Liver (tissue), 9 donors: Measurements from ENCODE around the gene DCTN4. TPM values are rescaled to one million over a fixed set of nuclear protein-coding genes. Genes with fewer than 3 reads are reported as not detected.

Experiments
- DNase-seq: peaks from one replicate; pipeline ENCODE4 v3.0.0-alpha.2; 2017; ENCODE audit warnings: low spot score
- H3K27ac ChIP-seq, 2 donors: one replicate each; pipeline ENCODE4 v1.7.0; 2013; ENCODE audit warnings: inconsistent platforms in 2 of 2, low read length in 2 of 2, control low read depth in 1 of 2, low read depth in 1 of 2, mild to moderate bottlenecking in 1 of 2
- H3K27me3 ChIP-seq, 4 donors: one replicate each; pipeline versions ENCODE4 v1.6.1 to v1.7.0; 2013; ENCODE audit warnings: low read length in 3 of 4, inconsistent platforms in 1 of 4, mild to moderate bottlenecking in 1 of 4, moderate library complexity in 1 of 4; ENCODE audit not compliant: control insufficient read depth in 4 of 4, insufficient read depth in 4 of 4
- H3K36me3 ChIP-seq, 4 donors: one replicate each; pipeline versions ENCODE4 v1.6.1 to v1.7.0; 2013; ENCODE audit warnings: low read length in 3 of 4, mild to moderate bottlenecking in 3 of 4, low read depth in 1 of 4, moderate library complexity in 1 of 4; ENCODE audit not compliant: control insufficient read depth in 4 of 4, insufficient read depth in 3 of 4
- H3K4me1 ChIP-seq, 4 donors: one replicate each; pipeline versions ENCODE4 v1.6.1 to v1.7.0; 2013; ENCODE audit warnings: low read length in 3 of 4, mild to moderate bottlenecking in 3 of 4, moderate library complexity in 1 of 4; ENCODE audit not compliant: control insufficient read depth in 4 of 4, insufficient read depth in 4 of 4
- H3K4me3 ChIP-seq, 3 donors: one replicate each; pipeline versions ENCODE4 v1.6.1 to v1.7.0; 2013; ENCODE audit warnings: low read length in 3 of 3, control low read depth in 1 of 3, low read depth in 1 of 3, mild to moderate bottlenecking in 1 of 3
- H3K9ac ChIP-seq, 2 donors: one replicate each; pipeline ENCODE4 v1.7.0; 2013; ENCODE audit warnings: low read length in 2 of 2, mild to moderate bottlenecking in 2 of 2, moderate library complexity in 2 of 2, control low read depth in 1 of 2, low read depth in 1 of 2
- H3K9me3 ChIP-seq, 4 donors: one replicate each; pipeline versions ENCODE4 v1.6.1 to v1.7.0; 2013; ENCODE audit warnings: low read length in 3 of 4; ENCODE audit not compliant: control insufficient read depth in 4 of 4
- EGR1 ChIP-seq, 2 donors: IDR thresholded peaks; 2 replicates each; pipeline ENCODE4 v1.6.1; 2016 to 2018; ENCODE audit warnings: antibody characterized with exemption in 2 of 2, low read depth in 2 of 2
- FOXA1 ChIP-seq: IDR thresholded peaks from 2 replicates; pipeline ENCODE4 v1.6.1; 2016; ENCODE audit warnings: antibody characterized with exemption
- FOXA2 ChIP-seq: IDR thresholded peaks from 2 replicates; pipeline ENCODE4 v1.6.1; 2016; ENCODE audit warnings: antibody characterized with exemption
- GABPA ChIP-seq, 2 donors: IDR thresholded peaks in 1 of 2; conservative IDR thresholded peaks in 1 of 2; 2 replicates each; pipeline ENCODE4 v1.6.1; 2016; ENCODE audit warnings: antibody characterized with exemption in 2 of 2, mild to moderate bottlenecking in 1 of 2, moderate library complexity in 1 of 2
- HNF4A ChIP-seq, 2 donors: conservative IDR thresholded peaks; 2 replicates each; pipeline ENCODE4 v1.6.1; 2016; ENCODE audit warnings: antibody characterized with exemption in 2 of 2, mild to moderate bottlenecking in 2 of 2
- HNF4G ChIP-seq: IDR thresholded peaks from 2 replicates; pipeline ENCODE4 v1.6.1; 2016; ENCODE audit warnings: antibody characterized with exemption
- JUND ChIP-seq, 2 donors: IDR thresholded peaks; 2 replicates each; pipeline ENCODE4 v1.6.1; 2016; ENCODE audit warnings: antibody characterized with exemption in 2 of 2
- NR2F2 ChIP-seq: IDR thresholded peaks from 2 replicates; pipeline ENCODE4 v1.6.1; 2016; ENCODE audit warnings: antibody characterized with exemption
- RAD21 ChIP-seq, 2 donors: IDR thresholded peaks; 2 replicates each; pipeline ENCODE4 v1.6.1; 2016; ENCODE audit warnings: antibody characterized with exemption in 2 of 2, mild to moderate bottlenecking in 2 of 2
- RXRA ChIP-seq, 2 donors: IDR thresholded peaks; 2 replicates each; pipeline ENCODE4 v1.6.1; 2017 to 2018; ENCODE audit warnings: antibody characterized with exemption in 2 of 2, mild to moderate bottlenecking in 1 of 2
- SP1 ChIP-seq: IDR thresholded peaks from 2 replicates; pipeline ENCODE4 v1.6.1; 2018; ENCODE audit warnings: antibody characterized with exemption, mild to moderate bottlenecking
- TAF1 ChIP-seq: conservative IDR thresholded peaks from 2 replicates; pipeline ENCODE4 v1.6.1; 2016; ENCODE audit warnings: antibody characterized with exemption, mild to moderate bottlenecking
- YY1 ChIP-seq: IDR thresholded peaks from 2 replicates; pipeline ENCODE4 v1.6.1; 2016; ENCODE audit warnings: antibody characterized with exemption, mild to moderate bottlenecking
- WGBS: extraction: QIAGEN DNeasy Blood & Tissue Kit; methylation state at CpG from one replicate; pipeline ENCODE4 v1.1.7; 2013; 5-methylcytosine and 5-hydroxymethylcytosine counted together
- polyA plus RNA-seq, 2 donors: library from polyadenylated mRNA; stranded (reverse) in 1 of 2; unstranded in 1 of 2; fragments of 200-250 nt in 1 of 2; fragments of >200 nt in 1 of 2; fragmentation: Nextera tagmentation in 1 of 2; extraction: Ambion mirVana in 1 of 2; gene quantifications; one replicate each; pipeline versions ENCODE4 v1.2.1 to v1.2.3, GENCODE V29; 2013 to 2015
- total RNA-seq, 2 donors: library from RNA; depleted of rRNA; stranded (reverse); fragments of >200 nt; gene quantifications; one replicate each; pipeline ENCODE4 v1.2.3, GENCODE V29; 2014
- TF ChIP-seq, protein P1 (sequence below): IDR thresholded peaks from 2 replicates; pipeline ENCODE4 v1.6.1; 2016; ENCODE audit warnings: antibody characterized with exemption
- TF ChIP-seq, protein P2 (sequence below): IDR thresholded peaks from 2 replicates; pipeline ENCODE4 v1.6.1; 2016; ENCODE audit warnings: antibody characterized with exemption, mild to moderate bottlenecking
- TF ChIP-seq, protein P3 (sequence below): fragments of 150-350 bp; IDR thresholded peaks from 2 replicates; pipeline ENCODE4 v1.5.1; 2017; ENCODE audit warnings: improper control_type of control experiment, low read depth, low read length; ENCODE audit not compliant: missing input control
- TF ChIP-seq, protein P4 (sequence below): IDR thresholded peaks from 2 replicates; pipeline ENCODE4 v1.6.1; 2016; ENCODE audit warnings: antibody characterized with exemption
- TF ChIP-seq, protein P5 (sequence below): IDR thresholded peaks from 2 replicates; pipeline ENCODE4 v1.6.1; 2016; ENCODE audit warnings: antibody characterized with exemption
- donor health status: healthy.
- donor health status: healthy.
- donor health status: healthy.
- donor health status: healthy.
- donor health status: healthy.

The DCTN4 gene
- total and polyA plus RNA-seq, 4 donors: 10.3 to 29.6 (median 20.2) TPM

DNA sequence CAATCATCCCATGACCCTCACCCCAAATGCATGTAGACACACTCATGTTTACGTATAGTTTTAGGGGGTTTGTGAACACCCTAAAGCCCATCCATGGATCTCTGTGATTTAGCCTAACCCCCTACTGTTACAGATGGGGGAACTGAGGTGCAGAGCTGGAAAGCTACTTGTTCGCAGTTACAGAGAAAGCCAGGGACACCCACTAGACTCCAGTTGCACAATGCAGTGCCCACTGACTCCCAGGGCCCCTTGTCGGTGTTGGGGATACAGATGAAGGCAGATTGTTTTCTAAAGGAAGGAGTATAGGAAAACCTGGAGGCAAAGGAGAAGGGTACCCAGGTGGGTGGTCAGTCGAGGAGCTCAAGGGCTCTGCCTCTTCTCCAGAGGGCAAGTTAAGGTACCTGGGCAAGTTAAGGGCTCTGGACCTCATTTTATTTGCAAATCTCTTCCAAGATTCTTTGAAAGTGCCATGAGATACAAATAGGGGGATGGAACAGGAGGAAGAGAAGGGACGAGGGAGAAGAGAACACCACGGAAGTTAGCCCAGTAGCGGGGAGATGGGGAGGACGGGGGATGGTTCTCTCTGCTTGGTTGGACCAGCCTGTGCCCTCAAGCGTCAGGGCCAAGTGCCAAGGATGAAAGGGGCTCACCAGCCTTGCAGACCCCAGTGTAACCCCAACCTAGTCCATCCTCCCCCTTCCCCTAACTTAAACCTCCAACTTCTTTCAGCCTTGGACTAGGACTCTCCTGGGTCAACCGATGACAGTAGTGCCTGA is 96.8 kb downstream of the DCTN4 start:
- Histone ChIP-seq H3K27ac (no peak overlapping the region), H3K4me1 (peaks cover 5 to 16% (median 12%) of the 10 kb centered on the region in 4 donors), H3K27me3 (no peaks in the 10 kb centered on the region), H3K9ac (no peak overlapping the region), H3K9me3 (no peaks in the 10 kb centered on the region), H3K4me3 (no peak overlapping the region), H3K36me3 (no peaks in the 10 kb centered on the region)
- DNase-seq: no peak
- 89% methylated on average over 10 of the region's 10 CpGs for WGBS
- TF ChIP-seq GABPA (IDR thresholded peaks at IDR 0.05 in 1 of 2, conservative IDR thresholded peaks at IDR 0.05 in 1 of 2) (no peak), FOXA1 (no peak), HNF4G (no peak), EGR1 (IDR thresholded peaks at IDR 0.05; ENCODE audit: low read depth in 2 of 2) (no peak), RXRA (IDR thresholded peaks at IDR 0.05) (no peak), NR2F2 (no peak), HNF4A (conservative IDR thresholded peaks at IDR 0.05) (no peak), YY1 (no peak), JUND (IDR thresholded peaks at IDR 0.05) (no peak), SP1 (no peak), RAD21 (IDR thresholded peaks at IDR 0.05) (no peak), TAF1 (no peak), FOXA2 (no peak)
- TF ChIP-seq, protein P1, sequence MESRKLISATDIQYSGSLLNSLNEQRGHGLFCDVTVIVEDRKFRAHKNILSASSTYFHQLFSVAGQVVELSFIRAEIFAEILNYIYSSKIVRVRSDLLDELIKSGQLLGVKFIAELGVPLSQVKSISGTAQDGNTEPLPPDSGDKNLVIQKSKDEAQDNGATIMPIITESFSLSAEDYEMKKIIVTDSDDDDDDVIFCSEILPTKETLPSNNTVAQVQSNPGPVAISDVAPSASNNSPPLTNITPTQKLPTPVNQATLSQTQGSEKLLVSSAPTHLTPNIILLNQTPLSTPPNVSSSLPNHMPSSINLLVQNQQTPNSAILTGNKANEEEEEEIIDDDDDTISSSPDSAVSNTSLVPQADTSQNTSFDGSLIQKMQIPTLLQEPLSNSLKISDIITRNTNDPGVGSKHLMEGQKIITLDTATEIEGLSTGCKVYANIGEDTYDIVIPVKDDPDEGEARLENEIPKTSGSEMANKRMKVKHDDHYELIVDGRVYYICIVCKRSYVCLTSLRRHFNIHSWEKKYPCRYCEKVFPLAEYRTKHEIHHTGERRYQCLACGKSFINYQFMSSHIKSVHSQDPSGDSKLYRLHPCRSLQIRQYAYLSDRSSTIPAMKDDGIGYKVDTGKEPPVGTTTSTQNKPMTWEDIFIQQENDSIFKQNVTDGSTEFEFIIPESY: no peak
- TF ChIP-seq, protein P2, sequence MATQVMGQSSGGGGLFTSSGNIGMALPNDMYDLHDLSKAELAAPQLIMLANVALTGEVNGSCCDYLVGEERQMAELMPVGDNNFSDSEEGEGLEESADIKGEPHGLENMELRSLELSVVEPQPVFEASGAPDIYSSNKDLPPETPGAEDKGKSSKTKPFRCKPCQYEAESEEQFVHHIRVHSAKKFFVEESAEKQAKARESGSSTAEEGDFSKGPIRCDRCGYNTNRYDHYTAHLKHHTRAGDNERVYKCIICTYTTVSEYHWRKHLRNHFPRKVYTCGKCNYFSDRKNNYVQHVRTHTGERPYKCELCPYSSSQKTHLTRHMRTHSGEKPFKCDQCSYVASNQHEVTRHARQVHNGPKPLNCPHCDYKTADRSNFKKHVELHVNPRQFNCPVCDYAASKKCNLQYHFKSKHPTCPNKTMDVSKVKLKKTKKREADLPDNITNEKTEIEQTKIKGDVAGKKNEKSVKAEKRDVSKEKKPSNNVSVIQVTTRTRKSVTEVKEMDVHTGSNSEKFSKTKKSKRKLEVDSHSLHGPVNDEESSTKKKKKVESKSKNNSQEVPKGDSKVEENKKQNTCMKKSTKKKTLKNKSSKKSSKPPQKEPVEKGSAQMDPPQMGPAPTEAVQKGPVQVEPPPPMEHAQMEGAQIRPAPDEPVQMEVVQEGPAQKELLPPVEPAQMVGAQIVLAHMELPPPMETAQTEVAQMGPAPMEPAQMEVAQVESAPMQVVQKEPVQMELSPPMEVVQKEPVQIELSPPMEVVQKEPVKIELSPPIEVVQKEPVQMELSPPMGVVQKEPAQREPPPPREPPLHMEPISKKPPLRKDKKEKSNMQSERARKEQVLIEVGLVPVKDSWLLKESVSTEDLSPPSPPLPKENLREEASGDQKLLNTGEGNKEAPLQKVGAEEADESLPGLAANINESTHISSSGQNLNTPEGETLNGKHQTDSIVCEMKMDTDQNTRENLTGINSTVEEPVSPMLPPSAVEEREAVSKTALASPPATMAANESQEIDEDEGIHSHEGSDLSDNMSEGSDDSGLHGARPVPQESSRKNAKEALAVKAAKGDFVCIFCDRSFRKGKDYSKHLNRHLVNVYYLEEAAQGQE: no peak
- TF ChIP-seq, protein P3, sequence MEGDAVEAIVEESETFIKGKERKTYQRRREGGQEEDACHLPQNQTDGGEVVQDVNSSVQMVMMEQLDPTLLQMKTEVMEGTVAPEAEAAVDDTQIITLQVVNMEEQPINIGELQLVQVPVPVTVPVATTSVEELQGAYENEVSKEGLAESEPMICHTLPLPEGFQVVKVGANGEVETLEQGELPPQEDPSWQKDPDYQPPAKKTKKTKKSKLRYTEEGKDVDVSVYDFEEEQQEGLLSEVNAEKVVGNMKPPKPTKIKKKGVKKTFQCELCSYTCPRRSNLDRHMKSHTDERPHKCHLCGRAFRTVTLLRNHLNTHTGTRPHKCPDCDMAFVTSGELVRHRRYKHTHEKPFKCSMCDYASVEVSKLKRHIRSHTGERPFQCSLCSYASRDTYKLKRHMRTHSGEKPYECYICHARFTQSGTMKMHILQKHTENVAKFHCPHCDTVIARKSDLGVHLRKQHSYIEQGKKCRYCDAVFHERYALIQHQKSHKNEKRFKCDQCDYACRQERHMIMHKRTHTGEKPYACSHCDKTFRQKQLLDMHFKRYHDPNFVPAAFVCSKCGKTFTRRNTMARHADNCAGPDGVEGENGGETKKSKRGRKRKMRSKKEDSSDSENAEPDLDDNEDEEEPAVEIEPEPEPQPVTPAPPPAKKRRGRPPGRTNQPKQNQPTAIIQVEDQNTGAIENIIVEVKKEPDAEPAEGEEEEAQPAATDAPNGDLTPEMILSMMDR: no peak
- TF ChIP-seq, protein P4, sequence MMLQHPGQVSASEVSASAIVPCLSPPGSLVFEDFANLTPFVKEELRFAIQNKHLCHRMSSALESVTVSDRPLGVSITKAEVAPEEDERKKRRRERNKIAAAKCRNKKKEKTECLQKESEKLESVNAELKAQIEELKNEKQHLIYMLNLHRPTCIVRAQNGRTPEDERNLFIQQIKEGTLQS: no peak
- TF ChIP-seq, protein P5, sequence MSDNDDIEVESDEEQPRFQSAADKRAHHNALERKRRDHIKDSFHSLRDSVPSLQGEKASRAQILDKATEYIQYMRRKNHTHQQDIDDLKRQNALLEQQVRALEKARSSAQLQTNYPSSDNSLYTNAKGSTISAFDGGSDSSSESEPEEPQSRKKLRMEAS: no peak
